HG03354 (cell line): Measurements from ENCODE around the gene ATG3.

ENCODE experiments used
- ATAC-seq: cut with Tn5 transposase; IDR thresholded peaks from one replicate; pipeline ENCODE4 v1.9.1; 2021; ENCODE audit warnings: mild to moderate bottlenecking; ENCODE audit not compliant: unreplicated experiment, poor library complexity, severe bottlenecking

ATG3 gene

GRCh38 chr3:112561734-112562529, at the start of gene ATG3, which contains the start of gene SLC35A5:
TSS of gene ATG3 (minus strand) at chr3:112561962. CDS start at chr3:112561528, 434 bp downstream.
TSS of gene SLC35A5 (plus strand) at chr3:112562045. CDS start at chr3:112563404, 1,359 bp downstream.
- ATAC-seq: peak; percentile 83

- ATAC-seq: no peak
Observed at GRCh38 chr3:112610121-112610520, 48.4 kb upstream of the ATG3 start.

DNA sequence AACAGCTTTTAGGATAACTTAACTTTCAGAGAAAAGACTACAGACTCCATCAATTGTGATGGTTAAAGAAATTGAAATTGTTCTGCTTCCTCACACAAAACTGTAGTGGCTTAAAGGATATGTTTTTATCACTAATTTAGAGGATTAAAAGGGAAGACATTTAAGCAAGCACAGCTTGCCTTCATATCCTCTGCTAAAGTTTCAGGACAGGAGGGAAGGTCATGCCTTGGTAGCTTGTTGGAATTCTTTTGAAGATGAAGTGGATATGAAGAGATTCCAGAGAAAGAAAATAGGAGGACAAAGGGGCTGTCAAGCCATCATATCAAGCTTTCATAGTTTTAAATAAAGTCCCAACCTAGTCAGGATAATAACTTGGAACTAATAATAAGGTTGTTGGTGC, 46.1 kb upstream of the ATG3 start:
- ATAC-seq: no peak

GRCh38 chr3:112606098-112606497, 44.3 kb upstream of the ATG3 start:
- ATAC-seq: no peak

GRCh38 chr3:112605285-112605684, 43.5 kb upstream of the ATG3 start:
- ATAC-seq: peak; percentile 54

DNA sequence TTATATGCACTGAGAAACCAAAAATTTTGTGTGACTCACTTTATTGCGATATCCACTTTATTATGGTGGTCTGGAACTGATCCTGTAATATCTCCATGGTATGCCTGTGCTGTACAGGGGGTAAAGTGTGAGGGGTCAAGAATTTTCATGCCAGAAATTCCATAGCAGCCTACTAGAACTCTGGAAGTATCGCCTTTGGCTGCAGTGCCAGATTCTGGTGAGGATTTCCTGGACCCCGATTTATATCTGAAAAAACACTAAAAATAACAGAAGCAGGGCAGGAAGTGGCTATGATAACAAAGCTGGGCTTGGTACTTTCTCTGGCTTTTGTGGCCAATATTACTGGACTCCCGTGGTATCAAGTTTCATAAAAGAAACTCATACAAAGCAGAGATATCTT, 42.8 kb upstream of the ATG3 start:
- ATAC-seq: no peak

- peak; percentile 73 for ATAC-seq
Observed at GRCh38 chr3:112602217-112602838, 40.6 kb upstream of the ATG3 start.

DNA sequence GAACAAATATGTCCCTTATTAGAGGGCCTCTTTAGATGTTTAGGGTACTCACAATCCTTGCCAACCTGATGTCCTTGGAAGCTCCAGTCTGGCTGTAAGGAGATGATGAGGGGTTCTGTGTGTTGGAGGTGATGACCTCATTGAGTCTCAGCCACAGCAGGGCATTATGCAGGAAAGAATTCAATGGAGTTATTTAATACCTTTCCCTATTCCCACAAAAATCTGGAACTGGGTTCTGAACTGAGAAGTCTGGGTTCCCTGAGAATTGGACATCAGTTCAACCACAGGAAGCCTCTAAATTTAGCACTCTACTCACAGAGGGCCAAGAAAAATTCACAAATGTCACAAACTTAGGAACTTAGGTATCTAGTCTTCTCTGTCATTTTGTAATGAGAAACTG, 37.0 kb upstream of the ATG3 start:
- ATAC-seq: no peak

DNA sequence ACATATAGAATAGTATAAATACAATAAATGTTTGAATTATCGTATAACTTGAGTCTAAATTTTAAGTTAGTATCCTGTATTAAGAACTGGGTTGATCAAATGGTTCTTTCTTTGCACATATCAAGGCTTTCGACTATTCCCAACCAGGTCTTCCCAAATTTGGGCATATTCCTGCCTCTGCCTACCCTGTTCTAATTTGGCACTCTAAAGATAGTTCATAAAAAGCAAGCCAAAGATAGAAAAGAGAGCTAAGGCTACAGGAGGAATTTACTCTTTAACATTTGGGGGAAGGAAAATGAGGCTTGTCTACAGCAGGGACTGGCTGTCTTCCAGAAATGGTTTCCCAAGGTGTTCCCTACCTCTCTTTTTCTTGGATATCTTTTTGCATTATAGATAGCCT, 36.2 kb upstream of the ATG3 start:
- no peak for ATAC-seq

DNA sequence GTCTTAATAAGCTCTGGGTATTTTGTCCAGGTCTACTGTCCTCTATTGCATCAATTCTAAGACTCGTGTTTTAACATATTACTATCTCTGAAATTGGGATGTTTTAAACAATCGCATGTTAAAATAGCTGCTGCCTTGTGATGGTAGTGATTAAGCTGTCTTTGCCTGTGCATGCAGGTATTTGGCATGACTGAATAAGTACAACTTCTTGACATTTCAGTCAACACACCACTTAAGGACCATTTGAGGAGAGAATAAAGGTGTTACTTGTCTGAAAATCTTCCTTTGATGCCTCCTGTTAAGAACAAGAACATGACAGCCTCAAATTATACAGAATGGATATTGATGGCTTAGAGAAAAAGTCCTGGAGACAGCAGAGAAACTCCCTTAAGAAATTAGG, 33.1 kb upstream of the ATG3 start:
- no peak for ATAC-seq

- no peak for ATAC-seq
Observed at GRCh38 chr3:112593258-112593657, 31.5 kb upstream of the ATG3 start.

- ATAC-seq: no peak
Observed at GRCh38 chr3:112587336-112587735, 25.6 kb upstream of the ATG3 start.

- no peak for ATAC-seq
Observed at GRCh38 chr3:112585782-112586181, 24.0 kb upstream of the ATG3 start.

GRCh38 chr3:112583105-112583504, 21.3 kb upstream of the ATG3 start:
- ATAC-seq: no peak

DNA sequence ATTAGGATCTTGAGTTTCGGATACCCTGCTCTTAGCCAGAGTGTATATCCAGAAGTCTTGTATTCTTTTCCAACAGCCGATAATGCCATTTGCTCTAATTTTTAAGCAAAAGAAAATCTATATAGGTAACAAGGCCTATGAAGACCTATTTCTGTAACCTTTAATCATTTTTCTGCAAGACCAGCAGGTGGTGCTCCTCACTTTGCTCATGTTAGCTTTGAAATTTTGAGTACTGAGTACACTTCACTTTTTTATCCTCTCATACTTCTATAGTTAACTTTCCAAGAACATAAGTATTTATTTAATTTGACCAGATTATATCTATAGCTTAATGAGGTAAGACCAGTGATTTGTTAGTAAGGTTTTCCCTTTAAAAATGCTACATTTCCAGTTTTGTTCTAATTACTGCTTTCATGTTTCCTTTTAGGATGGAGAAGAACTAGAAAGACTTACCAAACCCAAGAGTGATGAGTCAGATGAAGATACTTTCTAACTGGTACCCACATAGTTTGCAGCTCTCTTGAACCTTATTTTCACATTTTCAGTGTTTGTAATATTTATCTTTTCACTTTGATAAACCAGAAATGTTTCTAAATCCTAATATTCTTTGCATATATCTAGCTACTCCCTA, 20.6 kb upstream of the ATG3 start:
- ATAC-seq: no peak

DNA sequence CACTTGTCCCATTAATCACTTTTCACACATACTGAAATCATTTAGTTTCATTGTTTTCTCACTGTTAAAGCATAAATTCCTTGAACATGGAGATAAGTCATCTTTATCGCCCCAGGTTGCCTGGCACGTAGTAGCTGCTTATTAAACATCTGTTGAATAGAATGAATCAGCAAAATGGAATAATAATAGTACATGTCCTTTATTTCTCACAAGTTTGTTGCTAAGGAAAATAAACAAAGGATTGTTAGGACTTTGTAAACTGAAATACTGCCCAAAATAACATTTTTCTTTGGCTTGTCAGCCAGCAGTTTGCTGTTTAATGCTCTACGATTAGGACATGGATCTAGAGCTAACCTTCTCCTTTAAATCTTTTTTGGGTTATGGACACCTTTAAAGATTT, 17.9 kb upstream of the ATG3 start:
- ATAC-seq: no peak

DNA sequence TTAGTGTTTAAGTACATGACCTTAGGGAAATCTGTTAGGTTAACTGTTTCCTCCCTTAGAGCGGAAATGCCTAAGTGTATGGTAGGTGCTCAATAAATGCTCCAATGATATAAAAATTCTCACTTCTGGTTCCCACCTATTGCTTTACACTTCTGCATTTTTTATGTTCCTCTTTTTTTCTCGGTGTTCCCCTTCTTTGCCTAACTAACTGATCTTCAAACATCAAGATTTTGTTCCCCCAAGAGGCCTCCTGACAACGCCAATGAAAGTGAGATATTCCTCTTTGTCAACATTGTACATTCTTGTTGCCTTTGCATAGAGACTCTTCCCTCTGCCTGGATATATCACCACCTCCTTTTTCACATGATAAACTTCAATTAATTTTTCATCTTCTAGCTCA, 17.5 kb upstream of the ATG3 start:
- ATAC-seq: no peak

GRCh38 chr3:112572701-112573100, 10.9 kb upstream of the ATG3 start:
- ATAC-seq: no peak

DNA sequence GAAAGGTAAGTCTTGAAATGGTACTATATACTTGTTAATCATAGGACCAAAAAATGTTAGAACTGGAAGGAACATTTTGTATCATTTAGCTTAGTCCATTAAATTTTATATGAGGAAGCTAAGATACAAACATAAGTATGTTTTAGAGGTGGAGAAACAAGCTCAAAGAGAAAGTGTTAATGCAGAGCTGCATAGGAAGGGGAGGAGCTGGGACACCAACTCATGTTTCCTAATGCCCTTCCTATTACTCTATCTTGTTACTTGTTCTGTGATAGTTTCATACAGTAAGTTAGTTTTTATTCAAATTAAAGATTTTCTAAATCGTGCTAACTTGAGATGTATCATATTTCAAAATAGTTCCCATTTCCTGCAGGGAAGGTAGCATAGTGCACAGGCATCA, 7.5 kb upstream of the ATG3 start:
- ATAC-seq: no peak

- ATAC-seq: no peak
Observed at GRCh38 chr3:112568642-112569041, 6.9 kb upstream of the ATG3 start.

- ATAC-seq: no peak
Observed at GRCh38 chr3:112564940-112565305, 3.2 kb upstream of the ATG3 start.
